K562 (cell line): ENCODE measurements around the gene BTBD18. TPM values are rescaled to one million over a fixed set of nuclear protein-coding genes. Genes with fewer than 3 reads are reported as not detected.
A peak's percentile ranks its signal among the peaks of the same experiment; 100 is the strongest.

Experiments used
- BCL6 ChIP-seq: fragments of 250-450 bp; sonication (Bioruptor Pico); IDR thresholded peaks from 2 replicates; pipeline ENCODE4 v1.4.0; 2020
- BCOR ChIP-seq: fragments of 450-650 bp; IDR thresholded peaks from 2 replicates; pipeline ENCODE4 v1.6.1; 2016
- CTBP1 ChIP-seq: fragments of 450-650 bp; IDR thresholded peaks from 2 replicates; pipeline ENCODE4 v1.6.1; 2016; ENCODE audit warnings: borderline replicate concordance
- FOXJ3 ChIP-seq: sonication (generic); formaldehyde crosslinking; IDR thresholded peaks from 2 replicates; pipeline ENCODE4 v1.4.0; 2020; ENCODE audit warnings: mild to moderate bottlenecking, missing genetic modification reagents
- GATAD2B ChIP-seq: fragments of 450-650 bp; IDR thresholded peaks from 2 replicates; pipeline ENCODE4 v1.6.1; 2017; ENCODE audit warnings: mild to moderate bottlenecking, borderline replicate concordance
- HNRNPK ChIP-seq: fragments of 200-400 bp; formaldehyde crosslinking; IDR thresholded peaks from one replicate; pipeline ENCODE4 v1.6.1; 2018; ENCODE audit warnings: mild to moderate bottlenecking, low read depth, low read length; ENCODE audit not compliant: poor library complexity, severe bottlenecking
- IFI16 ChIP-seq: fragments of 250-450 bp; sonication (Bioruptor Pico); IDR thresholded peaks from 2 replicates; pipeline ENCODE4 v2.1.2; 2022; ENCODE audit warnings: mild to moderate bottlenecking, inconsistent platforms
- KDM5B ChIP-seq: fragments of 200-600 bp; sonication (generic); IDR thresholded peaks from 2 replicates; pipeline ENCODE4 v1.6.1; 2012; ENCODE audit warnings: low read depth, mild to moderate bottlenecking, moderate library complexity, low read length, control low read depth, inconsistent platforms; ENCODE audit not compliant: insufficient replicate concordance
- LEF1 ChIP-seq: fragments of 450-650 bp; IDR thresholded peaks from 2 replicates; pipeline ENCODE4 v1.6.1; 2016; ENCODE audit warnings: mild to moderate bottlenecking
- MEIS2 ChIP-seq: fragments of 450-650 bp; IDR thresholded peaks from 2 replicates; pipeline ENCODE4 v1.6.1; 2014; ENCODE audit warnings: mild to moderate bottlenecking; ENCODE audit not compliant: partially characterized antibody
- MTA2 ChIP-seq: fragments of 450-650 bp; IDR thresholded peaks from 2 replicates; pipeline ENCODE4 v1.6.1; 2016; ENCODE audit warnings: low read depth
- NR2C2 ChIP-seq, 2 experiments: fragments of 200-800 bp in 1 of 2; sonication (Bioruptor generic) in 1 of 2; sonication (generic) in 1 of 2; formaldehyde crosslinking in 1 of 2; IDR thresholded peaks; 2 replicates each; pipeline versions ENCODE4 v1.6.1 to v1.8.0; 2016 to 2022; ENCODE audit warnings: mild to moderate bottlenecking in 1 of 2, missing compliant biosample characterization in 1 of 2, missing genetic modification characterization in 1 of 2, missing genetic modification reagents in 1 of 2
- SUPT5H ChIP-seq: fragments of 450-650 bp; IDR thresholded peaks from 2 replicates; pipeline ENCODE4 v1.6.1; 2016
- TCF3 ChIP-seq: sonication (generic); formaldehyde crosslinking; IDR thresholded peaks from 2 replicates; pipeline ENCODE4 v1.4.0; 2020; ENCODE audit warnings: mild to moderate bottlenecking, missing genetic modification reagents
- ZBTB1 ChIP-seq: sonication (generic); formaldehyde crosslinking; IDR thresholded peaks from 2 replicates; pipeline ENCODE4 v1.8.1; 2023; ENCODE audit warnings: missing genetic modification reagents, low read depth, mild to moderate bottlenecking, borderline replicate concordance
- ZNF124 ChIP-seq: sonication (generic); formaldehyde crosslinking; IDR thresholded peaks from 2 replicates; pipeline ENCODE4 v1.8.1; 2022; ENCODE audit warnings: missing genetic modification reagents
- ZNF175 ChIP-seq: fragments of 200-800 bp; sonication (Bioruptor generic); IDR thresholded peaks from 2 replicates; pipeline ENCODE4 v1.6.1; 2016; ENCODE audit warnings: low read depth, mild to moderate bottlenecking, missing genetic modification characterization, missing compliant biosample characterization
- ZNF217 ChIP-seq: sonication (generic); formaldehyde crosslinking; IDR thresholded peaks from 2 replicates; pipeline ENCODE4 v1.8.0; 2022; ENCODE audit warnings: mild to moderate bottlenecking, missing genetic modification reagents
- ZNF239 ChIP-seq: fragments of 250-450 bp; sonication (Bioruptor Pico); IDR thresholded peaks from 2 replicates; pipeline ENCODE4 v1.4.0; 2020; ENCODE audit warnings: mild to moderate bottlenecking
- ZNF511 ChIP-seq: sonication (generic); formaldehyde crosslinking; IDR thresholded peaks from 2 replicates; pipeline ENCODE4 v1.8.0; 2022; ENCODE audit warnings: mild to moderate bottlenecking, missing genetic modification reagents
- ZNF655 ChIP-seq: fragments of 250-450 bp; sonication (Bioruptor Pico); IDR thresholded peaks from 2 replicates; pipeline ENCODE4 v1.5.0; 2021
- polyA plus RNA-seq, 8 experiments: library from polyadenylated mRNA; depleted of rRNA in 4 of 8; stranded (reverse) in 5 of 8; unstranded in 3 of 8; fragments of >200 nt; fragmentation: Nextera tagmentation in 2 of 8; fragmentation: Illumina TruSeq in 1 of 8; extraction: Ambion mirVana in 2 of 8; extraction: Trizol in 1 of 8; gene quantifications; 2 replicates each; pipeline versions ENCODE4 v1.2.1 to v1.2.3, GENCODE V29; 2011 to 2014; ENCODE audit warnings: inconsistent platforms in 1 of 8, missing spikeins in 1 of 8
- total RNA-seq, 7 experiments: library from RNA; depleted of rRNA in 6 of 7; stranded (reverse); fragments of >200 nt in 6 of 7; fragmentation: Illumina TruSeq in 2 of 7; extraction: Trizol in 2 of 7; gene quantifications; 2 replicates each; pipeline versions ENCODE4 v1.2.1 to v1.2.3, GENCODE V29; 2011 to 2021; ENCODE audit warnings: low replicate concordance in 1 of 7
- TF ChIP-seq, protein P1 (sequence below): fragments of 450-650 bp; formaldehyde crosslinking; IDR thresholded peaks from 2 replicates; pipeline ENCODE4 v1.4.0; 2022; ENCODE audit warnings: mild to moderate bottlenecking, moderate library complexity
- TF ChIP-seq, protein P2 (sequence below), 2 experiments: fragments of 450-650 bp in 1 of 2; IDR thresholded peaks; 2 replicates each; pipeline ENCODE4 v1.6.1; 2011 to 2017; ENCODE audit warnings: low read depth in 2 of 2, antibody characterized with exemption in 1 of 2, borderline replicate concordance in 1 of 2, low read length in 1 of 2, mild to moderate bottlenecking in 1 of 2, mixed read lengths in 1 of 2; ENCODE audit not compliant: control insufficient read depth in 1 of 2

The BTBD18 gene
- total and polyA plus RNA-seq, 9 of the 15 experiments (the other 6 are each of a cell fraction or from before 2014, with no cell fraction given) = 0.06 TPM; not detected in 8

- TF ChIP-seq ZNF655 (CRISPR knock-in tag) (no peak), BCL6 (CRISPR knock-in tag) (no peak), MEIS2 (no peak), TCF3 (CRISPR knock-in tag) (no peak), GATAD2B (no peak), ZNF124 (CRISPR knock-in tag) (no peak), MTA2 (no peak), ZBTB1 (CRISPR knock-in tag) (no peak), FOXJ3 (CRISPR knock-in tag) (no peak), KDM5B (no peak), HNRNPK (no peak), SUPT5H (no peak), LEF1 (no peak), CTBP1 (peak; percentile 66; the same call in 1 of the 2 replicates), ZNF239 (CRISPR knock-in tag) (no peak), BCOR (no peak), ZNF511 (no peak), ZNF175 (no peak), ZNF217 (CRISPR knock-in tag) (no peak), IFI16 (CRISPR knock-in tag) (no peak), NR2C2 (CRISPR knock-in tag; IDR thresholded peaks at IDR 0.05) (no peak), NR2C2 (tag; IDR thresholded peaks at IDR 0.05) (no peak; the same call in 1 of the 2 replicates)
- TF ChIP-seq, protein P1, sequence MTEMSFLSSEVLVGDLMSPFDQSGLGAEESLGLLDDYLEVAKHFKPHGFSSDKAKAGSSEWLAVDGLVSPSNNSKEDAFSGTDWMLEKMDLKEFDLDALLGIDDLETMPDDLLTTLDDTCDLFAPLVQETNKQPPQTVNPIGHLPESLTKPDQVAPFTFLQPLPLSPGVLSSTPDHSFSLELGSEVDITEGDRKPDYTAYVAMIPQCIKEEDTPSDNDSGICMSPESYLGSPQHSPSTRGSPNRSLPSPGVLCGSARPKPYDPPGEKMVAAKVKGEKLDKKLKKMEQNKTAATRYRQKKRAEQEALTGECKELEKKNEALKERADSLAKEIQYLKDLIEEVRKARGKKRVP (CRISPR knock-in tag) = no peak
- TF ChIP-seq, protein P2, sequence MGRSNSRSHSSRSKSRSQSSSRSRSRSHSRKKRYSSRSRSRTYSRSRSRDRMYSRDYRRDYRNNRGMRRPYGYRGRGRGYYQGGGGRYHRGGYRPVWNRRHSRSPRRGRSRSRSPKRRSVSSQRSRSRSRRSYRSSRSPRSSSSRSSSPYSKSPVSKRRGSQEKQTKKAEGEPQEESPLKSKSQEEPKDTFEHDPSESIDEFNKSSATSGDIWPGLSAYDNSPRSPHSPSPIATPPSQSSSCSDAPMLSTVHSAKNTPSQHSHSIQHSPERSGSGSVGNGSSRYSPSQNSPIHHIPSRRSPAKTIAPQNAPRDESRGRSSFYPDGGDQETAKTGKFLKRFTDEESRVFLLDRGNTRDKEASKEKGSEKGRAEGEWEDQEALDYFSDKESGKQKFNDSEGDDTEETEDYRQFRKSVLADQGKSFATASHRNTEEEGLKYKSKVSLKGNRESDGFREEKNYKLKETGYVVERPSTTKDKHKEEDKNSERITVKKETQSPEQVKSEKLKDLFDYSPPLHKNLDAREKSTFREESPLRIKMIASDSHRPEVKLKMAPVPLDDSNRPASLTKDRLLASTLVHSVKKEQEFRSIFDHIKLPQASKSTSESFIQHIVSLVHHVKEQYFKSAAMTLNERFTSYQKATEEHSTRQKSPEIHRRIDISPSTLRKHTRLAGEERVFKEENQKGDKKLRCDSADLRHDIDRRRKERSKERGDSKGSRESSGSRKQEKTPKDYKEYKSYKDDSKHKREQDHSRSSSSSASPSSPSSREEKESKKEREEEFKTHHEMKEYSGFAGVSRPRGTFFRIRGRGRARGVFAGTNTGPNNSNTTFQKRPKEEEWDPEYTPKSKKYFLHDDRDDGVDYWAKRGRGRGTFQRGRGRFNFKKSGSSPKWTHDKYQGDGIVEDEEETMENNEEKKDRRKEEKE (IDR thresholded peaks at IDR 0.05; ENCODE audit: borderline replicate concordance in 1 of 2, control insufficient read depth in 1 of 2, low read depth in 2 of 2, low read length in 1 of 2) = no peak
Observed at GRCh38 chr11:57800444-57801182, 49.0 kb upstream of the BTBD18 start (continued).
